Myocyte (in vitro differentiated cells): ENCODE measurements around the gene NOTCH3. TPM values are rescaled to one million over a fixed set of nuclear protein-coding genes. Genes with fewer than 3 reads are reported as not detected.

Experiments
- DNase-seq: peaks from one replicate; pipeline ENCODE4 v3.0.0-alpha.2; 2012; ENCODE audit warnings: low read depth
- total RNA-seq: library from RNA; depleted of rRNA; stranded (reverse); fragments of >200 nt; gene quantifications from 2 replicates; pipeline ENCODE4 v1.2.3, GENCODE V29; 2014

NOTCH3 gene
- total RNA-seq, 1 donor from 2014 or later = 76.1 TPM

DNA sequence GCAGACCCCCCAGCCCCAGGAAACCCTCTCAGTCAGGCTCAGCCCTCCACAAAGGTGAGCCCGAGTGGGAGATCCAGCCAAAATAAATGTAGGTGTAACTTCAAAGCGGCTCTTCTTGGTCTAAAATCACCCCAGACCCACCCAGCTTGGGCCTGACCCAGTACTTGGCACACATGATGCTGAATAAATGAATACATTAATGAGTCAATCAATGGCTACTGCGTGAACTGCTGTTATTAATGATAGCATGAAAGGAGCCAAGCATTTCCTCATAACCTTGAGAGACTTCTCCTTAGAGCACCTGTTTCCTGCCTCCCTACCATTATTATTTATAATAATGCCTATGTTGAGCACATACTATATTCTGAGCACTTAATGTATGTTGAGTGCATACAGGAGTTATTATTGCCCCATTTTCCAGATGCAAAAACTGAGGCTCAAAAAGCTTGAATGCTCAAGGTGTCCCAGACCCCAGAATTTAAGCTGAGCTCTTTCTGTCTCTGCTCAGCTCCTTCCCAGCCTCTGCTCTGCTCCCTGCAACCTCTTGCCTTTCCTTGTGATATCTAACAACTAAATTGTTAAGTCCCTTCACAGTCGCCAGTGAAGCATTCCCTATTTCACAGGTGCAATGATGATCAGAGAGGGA is 4.3 kb downstream of the NOTCH3 start:
- DNase-seq = peak; percentile 22

DNA sequence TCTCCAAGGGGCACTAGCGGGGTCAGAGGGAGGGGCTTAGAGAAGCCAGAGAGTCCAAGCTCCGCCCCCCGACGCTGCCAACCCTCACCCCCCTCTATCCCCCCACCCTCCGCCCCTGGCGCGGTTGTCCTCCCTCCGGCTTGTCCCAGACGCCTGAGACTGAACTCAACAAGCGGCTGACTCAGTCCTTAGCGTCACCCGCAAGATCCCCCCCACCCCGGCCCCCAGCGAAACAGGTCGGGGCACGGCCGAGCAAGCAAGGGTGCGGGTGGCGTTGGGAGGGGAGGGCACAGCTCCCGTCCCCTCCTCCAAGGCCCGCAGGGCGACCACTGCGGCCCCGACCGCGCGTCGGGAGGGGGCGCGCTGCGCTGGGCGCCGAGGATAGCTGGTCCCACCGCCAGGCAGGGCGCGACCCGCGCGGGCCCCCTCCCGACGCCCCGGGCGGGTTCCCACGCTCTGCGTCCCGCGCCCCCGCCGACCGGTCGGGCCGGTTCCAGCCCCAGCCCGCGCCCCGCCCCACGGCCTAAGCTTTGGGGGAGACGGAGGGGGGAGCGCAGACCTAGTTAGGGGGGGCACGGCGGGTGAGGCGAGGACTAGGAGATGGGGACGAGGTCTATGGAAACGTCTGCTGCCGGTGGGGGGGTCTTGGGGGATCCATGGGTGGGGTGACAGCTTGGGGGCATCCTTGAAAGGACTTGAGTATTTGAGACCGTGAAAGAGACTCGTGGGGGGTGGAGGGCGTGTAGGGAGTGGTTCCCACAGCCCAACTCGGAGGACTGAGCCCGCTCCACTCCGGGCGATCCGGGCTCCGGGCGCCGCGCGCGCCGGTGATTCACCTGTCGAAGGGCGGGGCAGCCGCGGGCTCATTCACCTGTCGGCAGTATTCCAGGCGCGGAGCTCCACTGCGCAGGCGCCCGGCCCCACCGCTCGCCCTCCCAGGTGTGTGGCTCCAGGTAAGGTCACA is 5.1 kb downstream of the NOTCH3 start:
- DNase-seq = peak; percentile 82

DNA sequence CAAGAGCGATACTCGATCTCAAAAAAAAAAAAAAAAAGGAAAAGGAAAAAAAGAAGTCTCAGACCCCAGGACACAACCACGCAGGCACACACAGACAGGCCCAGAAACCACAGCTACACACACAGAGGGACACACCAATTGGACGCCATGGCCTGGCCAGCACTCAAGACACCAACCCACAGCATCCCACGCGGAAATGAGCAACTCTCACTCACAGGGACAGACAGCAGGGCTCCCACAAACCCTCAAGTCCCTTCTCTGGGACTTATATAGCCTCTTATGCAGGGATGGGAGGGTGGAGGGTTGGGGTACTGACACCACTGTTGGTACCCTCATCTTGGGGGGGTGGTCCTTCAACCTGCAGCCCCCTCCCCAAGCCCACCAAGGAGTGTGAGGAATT is 5.9 kb downstream of the NOTCH3 start:
- peak; percentile 60 for DNase-seq

DNA sequence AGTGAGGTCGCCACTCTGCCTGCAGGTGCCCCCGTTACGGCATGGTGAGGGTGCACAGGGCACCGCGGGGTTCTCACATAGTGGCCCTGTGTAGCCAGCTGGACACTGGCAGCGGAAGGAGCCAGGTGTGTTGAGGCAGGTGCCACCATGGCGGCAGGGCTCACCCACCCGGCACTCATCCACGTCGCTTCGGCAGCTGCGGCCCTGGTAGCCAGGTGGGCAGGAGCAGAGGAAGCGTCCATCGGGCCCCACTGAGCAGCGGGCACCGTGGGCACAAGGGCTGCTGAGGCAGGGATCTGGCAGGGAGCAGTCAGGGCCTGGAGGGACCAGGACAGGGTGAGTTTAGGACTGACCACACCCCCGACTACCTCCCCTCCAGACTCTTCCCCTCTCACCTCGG is 8.8 kb downstream of the NOTCH3 start:
- no peak for DNase-seq

DNA sequence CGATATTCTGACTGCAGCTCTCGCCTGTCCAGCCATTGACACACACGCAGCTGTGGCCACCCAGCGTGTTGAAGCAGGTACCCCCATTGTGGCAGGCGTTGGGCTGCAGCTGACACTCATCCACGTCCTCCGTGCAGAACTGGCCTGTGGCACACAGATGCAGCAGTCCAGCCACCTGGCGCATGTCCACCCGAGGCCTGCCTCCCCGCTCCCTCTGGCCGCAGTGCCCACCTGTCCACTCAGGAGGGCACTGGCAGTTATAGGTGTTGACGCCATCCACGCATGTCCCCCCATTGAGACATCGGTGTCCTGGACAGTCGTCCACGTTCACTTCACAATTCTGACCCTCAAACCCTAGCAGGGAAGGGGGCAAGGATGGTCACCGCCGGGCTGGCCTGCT is 9.3 kb downstream of the NOTCH3 start:
- DNase-seq = no peak

DNA sequence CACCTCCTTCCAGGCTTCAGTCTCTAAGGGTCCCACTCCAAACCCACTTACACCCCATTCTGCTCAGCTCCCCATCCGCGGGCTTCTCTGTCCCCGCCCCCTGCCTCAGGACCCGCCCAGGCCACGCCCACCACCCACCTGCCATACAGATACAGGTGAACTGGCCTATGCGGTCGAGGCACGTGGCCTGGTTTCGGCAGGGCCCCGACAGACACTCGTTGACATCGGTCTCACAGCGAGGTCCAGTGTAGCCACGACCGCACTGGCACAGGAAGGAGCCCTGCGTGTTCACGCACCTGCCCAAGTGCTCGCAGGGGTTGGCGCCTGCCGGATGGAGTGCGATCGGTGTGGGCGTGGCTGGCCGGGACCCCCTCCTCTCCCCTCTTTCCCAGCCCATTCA is 11.9 kb downstream of the NOTCH3 start:
- DNase-seq = no peak

DNA sequence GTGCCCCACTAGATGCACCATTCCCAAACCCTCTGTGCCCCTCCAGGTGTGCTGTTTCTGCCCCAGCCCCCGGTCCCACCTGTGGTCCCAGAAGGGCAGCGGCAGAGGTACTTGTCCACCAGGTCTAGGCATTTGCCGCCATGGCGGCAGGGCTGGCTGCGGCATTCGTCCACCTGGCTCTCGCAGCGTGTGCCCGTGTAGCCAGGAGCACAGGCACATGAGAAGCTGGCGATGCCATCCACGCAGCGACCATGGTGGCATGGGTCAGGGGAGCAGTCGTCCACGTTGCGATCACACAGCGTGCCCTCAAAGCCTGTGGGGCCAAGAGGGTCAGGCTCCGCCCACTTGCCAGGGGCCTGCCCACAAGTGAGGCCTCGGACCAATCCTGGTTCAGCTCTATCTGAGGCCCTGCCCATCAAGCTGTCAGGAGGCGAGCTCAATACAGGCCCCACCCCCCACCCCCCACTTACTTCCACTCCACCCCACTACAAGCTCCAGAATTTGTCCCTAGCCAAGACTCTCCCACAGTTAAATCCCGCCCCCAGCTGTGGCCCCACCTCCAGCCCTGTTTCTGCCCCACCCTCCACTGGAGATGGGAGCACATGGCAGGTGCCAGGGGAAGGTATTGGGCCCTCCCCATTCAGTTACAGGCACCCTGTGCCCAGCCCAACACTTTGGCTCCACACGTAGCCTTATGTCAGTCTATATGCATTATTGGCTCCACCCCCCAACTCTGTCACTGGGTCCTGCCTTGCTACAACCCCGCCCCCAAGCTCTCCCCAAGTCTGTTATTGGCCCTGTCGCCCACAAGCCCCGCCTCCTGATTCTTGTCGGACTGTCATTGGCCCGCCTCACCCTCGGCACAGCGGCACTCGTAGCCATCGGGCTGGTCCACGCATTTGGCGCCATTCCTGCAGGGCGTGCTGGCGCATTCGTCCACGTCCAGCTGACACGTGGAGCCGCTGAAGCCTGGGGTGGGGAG is 13.5 kb downstream of the NOTCH3 start:
- DNase-seq = peak; percentile 6

DNA sequence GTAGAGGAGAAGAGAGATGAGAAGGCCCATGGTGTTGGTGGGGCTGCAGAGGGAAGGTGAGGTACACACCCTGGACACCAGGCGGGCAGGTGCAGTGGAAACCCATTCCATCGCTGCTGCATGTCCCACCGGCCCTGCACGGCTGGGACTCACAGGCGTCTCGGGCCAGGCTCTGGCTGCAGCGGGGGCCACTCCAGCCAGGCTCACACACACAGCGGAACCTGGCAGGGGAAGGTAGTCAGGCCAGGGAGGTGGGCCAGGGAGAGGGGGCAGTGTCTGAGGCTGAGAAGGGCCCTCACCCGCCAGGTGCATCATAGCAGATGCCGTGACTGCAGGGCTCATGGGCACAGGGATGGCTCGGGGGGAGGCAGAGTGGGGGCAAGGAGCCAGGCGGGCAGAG is 15.6 kb downstream of the NOTCH3 start:
- DNase-seq = no peak

DNA sequence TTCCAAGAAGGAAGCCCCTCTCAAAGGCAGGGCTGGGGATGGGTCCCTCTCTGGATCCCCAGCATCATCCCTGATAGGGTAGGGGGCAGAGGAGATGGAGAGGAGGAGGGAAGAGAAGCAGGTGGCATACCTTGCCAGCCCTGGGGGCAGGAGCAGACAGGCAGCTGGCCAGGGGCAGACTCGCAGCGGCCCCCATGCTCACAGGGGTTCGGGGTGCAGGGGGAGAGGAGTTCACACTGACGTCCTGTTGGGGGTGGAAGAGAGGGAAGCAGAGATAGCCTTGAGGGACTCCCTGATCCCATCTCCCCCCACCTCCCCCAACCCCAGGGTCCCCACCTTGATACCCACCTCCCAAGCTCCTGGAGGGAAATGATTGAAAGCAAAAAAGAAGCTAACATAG is 16.0 kb downstream of the NOTCH3 start:
- DNase-seq = no peak

DNA sequence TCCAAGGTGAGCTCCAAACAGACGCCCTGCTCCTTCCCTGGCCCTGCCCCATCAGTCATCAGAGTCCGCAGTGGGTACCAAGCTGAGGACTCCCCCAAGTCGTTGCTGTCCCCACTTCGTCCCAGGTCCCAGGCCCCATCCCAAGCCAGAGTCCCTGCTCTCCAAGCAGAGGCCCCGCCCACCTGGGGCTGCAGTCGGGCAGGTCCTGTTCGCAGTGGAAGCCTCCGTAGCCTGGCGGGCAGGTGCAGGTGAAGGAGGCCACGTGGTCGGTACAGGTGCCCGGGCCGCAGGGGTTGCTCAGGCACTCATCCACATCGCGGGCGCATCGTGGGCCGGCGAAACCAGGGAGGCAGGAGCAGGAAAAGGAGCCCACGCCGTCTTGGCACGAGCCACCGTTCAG is 19.4 kb downstream of the NOTCH3 start:
- DNase-seq = no peak

DNA sequence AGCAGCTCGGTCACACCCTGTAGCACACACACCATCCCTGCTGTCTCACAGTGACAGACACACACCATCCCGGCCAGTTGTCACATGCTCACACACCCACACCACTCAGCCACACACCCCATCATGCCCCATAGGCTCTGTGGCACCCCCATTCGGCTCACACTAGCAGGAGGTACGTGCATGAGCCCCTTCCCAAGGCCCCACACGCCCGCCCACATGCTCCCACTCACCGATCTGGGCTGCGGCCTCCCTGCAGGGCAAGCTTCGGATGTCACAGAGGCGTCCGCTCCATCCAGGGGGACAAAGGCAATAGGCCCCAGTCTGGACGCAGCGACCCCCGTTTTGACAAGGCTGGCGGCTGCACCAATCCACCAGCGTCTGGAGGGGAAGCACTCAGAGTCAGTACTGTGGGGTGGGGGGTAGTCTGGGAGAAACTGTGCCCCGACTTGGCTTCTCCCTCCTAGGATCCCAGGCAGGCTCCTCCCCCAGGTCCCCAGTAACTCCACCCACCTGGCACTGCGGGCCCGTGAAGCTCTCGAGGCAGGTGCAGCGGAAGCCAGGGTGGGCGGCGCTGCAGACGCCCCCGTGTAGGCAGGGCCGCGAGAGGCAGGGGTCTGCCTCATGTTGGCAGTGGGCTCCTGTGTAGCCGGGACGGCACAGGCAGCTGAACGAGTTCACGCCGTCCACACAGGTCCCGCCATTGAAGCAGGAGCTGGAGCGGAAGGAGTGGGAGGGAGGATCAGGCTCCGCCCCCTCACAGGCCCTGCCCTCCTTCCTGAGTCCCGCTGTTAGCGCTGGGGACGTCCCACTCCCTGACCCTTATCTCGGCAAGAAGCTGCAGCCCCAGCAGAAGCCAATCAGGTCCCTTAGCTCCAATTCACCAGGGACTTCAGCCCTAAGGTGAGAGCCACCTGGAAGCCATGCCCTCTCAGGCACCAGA is 20.1 kb downstream of the NOTCH3 start:
- no peak for DNase-seq

DNA sequence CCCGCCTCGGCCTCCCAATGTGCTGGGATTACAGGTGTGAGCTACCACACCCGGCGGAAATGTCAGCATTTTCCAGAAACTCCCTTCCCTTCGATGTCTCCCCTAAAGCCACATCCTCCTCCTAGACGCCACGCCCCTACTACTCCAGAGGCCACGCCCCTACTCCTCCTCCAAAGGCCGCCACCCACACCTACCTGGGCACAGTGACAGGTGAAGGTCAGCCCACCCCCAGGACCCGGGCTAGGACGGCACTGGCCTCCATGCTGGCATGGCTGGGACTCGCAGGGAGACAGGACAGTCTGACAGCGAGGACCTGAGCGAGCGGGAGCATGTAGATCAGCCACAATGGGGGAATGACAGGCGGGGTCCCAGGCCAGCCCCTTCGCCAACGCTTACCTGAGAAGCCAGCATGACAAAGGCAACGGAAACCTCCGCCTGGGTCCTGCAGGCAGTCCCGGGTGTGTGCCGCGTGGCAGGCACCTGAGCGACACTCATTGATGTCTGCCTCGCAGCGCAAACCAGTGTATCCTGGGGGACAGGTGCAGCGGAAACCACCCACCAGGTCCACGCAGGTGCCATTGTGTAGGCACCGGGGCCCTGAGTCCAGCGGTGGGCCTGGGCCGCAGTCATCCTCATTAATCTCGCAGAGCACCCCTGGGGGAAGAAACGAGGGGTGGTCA is 22.0 kb downstream of the NOTCH3 start:
- DNase-seq = no peak

DNA sequence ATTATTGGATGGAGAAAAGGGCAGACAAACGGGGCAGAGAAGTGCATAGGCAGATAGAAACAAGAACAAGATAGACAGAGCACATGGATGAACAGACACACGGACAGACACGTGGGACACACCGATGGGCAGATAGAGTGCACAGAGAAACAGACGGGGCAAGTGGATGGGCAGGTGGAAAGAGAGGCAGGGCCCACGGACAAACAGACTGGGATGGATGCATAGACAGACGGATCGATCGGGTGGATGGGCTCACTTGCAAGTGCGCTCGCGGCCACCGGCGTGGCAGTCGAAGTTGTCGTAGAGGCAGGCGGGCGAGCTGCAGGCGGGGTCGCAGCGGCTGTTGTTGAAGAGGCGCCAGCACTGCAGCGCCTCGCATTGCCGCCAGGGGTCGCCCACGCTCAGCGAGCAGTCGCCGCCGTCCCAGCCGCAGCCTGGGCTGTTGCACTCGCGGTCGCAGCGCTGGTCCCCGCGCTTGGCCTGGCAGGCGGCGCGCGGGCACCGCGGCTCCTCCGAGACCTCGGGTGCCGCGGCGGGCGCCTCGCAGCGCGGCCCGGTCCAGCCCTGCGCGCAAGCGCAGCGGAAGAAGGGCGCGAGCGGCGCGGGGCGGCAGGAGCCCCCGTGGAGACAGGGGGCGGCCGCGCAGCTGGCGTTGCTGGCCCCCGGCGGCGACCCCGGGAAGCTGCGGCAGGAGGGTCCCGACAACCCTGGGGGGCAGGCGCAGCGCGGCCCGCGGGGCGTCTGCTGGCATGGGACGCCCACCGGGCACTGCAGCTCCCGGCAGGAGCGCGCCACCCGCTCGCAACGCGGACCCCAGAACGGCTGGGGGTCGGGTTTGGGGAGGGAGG is 23.3 kb downstream of the NOTCH3 start:
- DNase-seq = peak; percentile 73

DNA sequence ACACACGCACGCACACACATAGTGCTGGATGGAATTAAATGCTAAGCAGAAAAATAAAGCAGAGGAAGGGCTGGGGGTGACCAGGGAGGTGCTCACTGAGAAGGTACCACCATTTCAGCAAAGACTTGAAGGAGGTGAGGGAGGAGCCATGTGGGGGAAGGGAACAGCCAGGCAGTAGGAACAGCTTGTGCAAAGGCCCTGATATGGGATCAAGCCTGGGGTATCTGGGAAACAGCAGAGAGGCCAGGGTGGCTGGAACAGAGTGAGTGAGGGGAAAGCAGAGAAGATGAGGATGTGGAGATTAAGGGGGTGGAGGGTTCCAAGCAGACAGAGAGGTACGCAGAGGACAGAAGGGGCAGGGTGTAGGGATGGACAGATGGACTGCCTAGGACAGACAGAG is 25.2 kb downstream of the NOTCH3 start:
- no peak for DNase-seq

DNA sequence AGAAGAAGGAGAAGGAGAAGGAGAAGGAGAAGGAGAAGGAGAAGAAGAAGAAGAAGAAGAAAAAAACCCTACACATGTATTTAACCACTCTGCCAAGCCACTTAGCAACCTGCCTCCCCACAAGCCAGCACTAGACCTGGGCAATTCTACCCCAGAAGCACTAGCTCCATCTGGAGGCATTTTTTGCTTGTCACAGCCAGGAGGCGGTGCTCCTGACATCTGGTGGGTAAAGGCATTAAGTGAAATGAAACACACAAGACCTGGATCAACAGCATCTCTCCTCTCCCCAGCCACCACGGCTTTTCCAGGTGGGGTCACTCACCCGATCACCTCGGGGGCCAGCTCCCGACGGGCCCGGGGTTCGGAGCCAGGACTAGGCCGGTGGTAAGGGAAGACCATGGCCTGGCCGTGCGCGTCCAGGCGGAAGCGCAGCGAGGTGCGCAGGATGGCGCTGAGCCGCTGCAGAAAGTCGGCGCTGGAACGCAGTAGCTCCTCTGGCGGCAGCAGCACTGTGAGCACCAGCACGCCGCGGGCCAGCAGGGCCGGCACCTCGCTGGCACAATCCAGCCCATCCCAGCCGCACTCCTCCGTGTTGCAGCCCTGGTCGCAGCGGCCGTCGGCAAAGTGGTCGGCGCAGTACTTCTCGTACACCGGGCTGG is 26.9 kb downstream of the NOTCH3 start:
- no peak for DNase-seq

DNA sequence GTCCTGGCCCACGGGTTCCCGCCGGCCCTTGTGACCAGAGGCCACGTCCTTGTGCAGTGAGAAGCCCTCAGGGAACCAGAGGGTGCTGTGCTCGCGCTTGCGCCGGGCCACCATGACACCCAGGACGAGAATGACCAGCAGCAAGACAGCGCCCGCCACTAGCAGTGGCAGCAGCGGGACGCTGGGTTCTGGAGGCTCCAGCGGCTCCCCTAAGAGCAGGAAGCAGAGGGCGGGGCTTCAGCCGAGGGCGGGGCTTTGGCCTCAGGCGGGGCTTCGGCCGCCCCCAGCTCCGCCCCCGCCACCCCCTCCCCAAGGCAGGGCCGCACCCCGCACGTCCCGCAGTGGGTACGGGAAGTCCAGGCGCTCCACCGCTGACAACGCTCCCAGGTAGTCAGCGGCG is 30.4 kb downstream of the NOTCH3 start:
- DNase-seq = no peak

DNA sequence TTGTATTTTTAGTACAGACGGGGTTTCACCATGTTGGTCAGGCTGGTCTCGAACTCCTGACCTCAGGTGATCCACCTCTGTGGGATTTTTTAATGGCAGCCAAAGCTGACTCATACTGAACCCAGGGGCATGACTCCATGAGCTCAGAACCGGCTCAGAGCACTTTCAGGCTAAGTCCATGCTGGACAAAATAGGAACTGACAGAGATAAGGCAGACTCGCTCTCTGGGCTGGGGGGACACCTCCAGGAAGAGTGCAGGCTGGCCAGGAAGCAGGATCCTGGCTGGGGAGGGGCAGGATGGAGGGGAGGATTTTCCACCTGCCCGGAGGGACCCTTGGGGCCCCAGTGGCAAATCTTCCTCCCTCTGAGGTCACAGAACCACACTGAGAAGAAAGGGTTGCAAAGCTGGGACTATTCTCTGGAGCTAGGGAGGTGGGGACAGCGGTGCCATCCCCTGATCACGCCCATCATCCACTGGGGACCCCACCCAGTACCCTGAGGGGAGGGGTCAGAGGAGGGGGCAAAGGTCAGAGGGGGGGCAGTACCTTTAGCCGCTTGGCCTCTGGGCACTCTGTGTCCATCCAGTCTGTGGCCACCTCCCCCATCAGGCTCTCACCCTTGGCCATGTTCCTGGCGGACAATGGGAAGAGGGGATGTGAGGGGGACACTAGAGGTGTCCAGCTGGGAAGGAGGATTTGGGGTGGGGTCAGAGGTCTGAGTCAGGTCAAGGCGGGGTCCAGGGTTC is 31.1 kb downstream of the NOTCH3 start:
- DNase-seq = no peak

DNA sequence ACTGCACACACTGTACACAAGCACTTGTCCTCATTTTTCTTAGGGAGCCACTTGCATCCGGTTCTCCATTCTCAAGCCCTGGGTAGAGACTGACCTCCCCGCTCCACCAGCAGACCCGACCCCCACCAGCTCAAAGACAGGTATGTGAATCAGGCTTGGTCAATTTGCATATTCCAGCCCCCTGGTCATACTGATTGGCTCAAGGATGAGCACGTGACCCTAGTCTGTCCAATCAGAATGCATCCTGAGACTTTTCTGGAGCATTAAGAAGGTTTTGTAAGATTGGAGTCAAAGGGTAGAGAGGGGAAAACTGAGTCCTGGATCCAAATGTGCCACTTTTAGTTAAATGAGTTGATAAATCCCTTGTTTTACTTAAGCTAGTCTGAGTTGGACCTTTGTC is 34.1 kb downstream of the NOTCH3 start:
- no peak for DNase-seq
